Jurkat, Clone E6-1 (cell line): Measurements from ENCODE around the gene KLRF1. TPM values are rescaled to one million over a fixed set of nuclear protein-coding genes. Genes with fewer than 3 reads are reported as not detected.

ENCODE experiments used
- DNase-seq: peaks from one replicate; pipeline ENCODE4 v3.0.0-alpha.2; 2011; ENCODE audit warnings: low read depth, low spot score
- H3K4me3 ChIP-seq: 2 replicates; pipeline ENCODE4 v1.5.1; 2011; ENCODE audit warnings: mild to moderate bottlenecking, low read length, control low read depth, moderate library complexity
- polyA plus RNA-seq: library from polyadenylated mRNA; unstranded; fragments of >200 nt; gene quantifications from one replicate; pipeline ENCODE4 v1.2.1, GENCODE V29; 2012; ENCODE audit warnings: missing spikeins; ENCODE audit not compliant: insufficient read length, insufficient read depth

The KLRF1 gene, protein sequence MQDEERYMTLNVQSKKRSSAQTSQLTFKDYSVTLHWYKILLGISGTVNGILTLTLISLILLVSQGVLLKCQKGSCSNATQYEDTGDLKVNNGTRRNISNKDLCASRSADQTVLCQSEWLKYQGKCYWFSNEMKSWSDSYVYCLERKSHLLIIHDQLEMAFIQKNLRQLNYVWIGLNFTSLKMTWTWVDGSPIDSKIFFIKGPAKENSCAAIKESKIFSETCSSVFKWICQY
- polyA plus RNA-seq: not detected

DNA sequence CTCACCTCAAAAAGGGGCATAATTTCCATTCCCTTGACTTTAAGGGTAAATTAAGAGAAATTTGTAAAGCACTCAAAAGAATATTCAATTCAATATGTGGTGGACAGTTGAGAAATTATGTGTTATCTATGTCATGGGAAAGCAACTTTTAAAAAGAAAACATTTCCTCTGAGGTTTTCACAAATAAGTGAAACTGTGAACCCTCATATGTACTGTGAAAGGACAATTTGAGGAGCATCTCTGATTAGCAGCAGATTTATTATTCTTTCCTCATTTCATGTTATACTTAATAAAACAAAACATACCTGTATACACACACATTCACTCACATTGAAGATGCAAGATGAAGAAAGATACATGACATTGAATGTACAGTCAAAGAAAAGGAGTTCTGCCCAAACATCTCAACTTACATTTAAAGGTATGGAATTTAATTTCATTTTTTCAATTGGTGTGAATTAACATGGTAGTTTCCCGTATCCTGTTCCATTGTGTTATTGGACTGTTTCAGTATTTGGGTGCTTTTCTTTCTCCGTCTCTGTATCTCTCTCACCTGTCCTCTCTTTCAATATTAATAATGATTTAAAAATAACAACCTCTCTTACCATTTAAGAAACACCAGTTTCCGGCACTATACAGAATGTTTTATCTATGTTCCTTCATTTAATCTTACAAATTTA, at the start of gene KLRF1:
Gene KLRF1 (plus strand): TSS at position 273 of the 680 bp plus-strand sequence. CDS start 64 bp downstream, at position 337.
- DNase-seq: no peak
- H3K4me3 ChIP-seq: no peak within 1 kb of the TSS

DNA sequence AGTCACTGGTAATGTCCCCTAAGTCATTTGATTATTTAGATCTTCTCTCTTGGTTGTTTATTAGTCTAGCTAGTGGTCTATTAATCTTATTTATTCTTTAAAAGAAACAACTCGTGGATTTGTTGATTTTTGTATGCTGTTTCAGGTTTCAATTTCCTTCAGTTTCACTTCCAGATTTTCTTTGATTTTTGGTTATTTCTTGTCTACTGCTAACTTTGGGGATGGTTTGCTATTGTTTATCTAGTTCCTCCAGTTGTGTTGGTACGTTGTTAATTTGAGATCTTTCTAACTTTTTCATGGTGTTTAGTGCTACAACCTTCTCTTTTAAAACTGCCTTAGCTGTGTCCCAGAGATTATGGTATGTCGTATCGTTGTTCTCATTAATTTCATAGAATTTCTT, 48.1 kb upstream of the KLRF1 start:
- DNase-seq: no peak
- no peak overlapping the region for H3K4me3 ChIP-seq

- no peak for DNase-seq
- no peak overlapping the region for H3K4me3 ChIP-seq
These were observed 45.9 kb upstream of the KLRF1 start for GRCh38 chr12:9781360-9781759.

DNA sequence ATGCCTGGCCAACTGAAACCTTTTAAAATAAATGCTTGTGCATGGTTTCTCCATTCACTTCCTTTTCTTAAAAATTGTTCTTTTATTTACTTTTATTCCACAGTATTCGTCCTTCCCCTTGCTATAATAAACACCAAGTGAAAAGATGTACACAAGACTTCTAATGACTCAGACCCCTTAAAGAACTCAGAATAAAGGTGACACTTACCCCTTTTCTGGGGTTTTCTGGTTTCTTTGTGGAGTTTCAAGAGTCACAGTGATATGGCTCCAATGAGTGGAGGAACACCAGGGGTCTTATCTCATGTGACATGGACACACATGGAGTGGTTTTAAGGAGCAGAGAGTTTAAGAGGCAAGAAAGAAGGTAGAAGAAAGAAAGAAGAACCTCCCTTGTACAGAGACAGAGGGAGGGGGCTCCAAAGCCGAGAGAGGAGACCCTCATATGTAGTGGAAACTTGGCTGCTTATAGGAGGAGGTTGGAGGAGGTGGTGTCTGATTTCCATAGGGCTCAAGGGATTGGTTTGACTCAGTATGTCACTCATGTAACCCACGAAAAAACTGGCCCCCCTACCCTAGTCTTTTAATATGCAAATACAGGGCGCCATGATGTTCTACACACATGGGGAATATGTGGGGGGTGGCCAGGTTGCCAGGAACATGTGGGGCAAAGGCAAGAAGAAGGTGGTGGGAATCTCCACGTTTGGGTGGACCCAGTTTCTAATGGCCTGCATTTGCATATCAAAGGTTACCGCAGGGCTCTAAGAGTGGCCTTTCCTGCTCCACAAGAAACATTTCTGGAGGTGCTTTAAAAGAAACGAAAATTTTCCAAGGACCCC, 44.5 kb upstream of the KLRF1 start:
- H3K4me3 ChIP-seq: no peak overlapping the region
- no peak for DNase-seq

GRCh38 chr12:9784326-9784725, 43.0 kb upstream of the KLRF1 start:
- no peak overlapping the region for H3K4me3 ChIP-seq
- no peak for DNase-seq

DNA sequence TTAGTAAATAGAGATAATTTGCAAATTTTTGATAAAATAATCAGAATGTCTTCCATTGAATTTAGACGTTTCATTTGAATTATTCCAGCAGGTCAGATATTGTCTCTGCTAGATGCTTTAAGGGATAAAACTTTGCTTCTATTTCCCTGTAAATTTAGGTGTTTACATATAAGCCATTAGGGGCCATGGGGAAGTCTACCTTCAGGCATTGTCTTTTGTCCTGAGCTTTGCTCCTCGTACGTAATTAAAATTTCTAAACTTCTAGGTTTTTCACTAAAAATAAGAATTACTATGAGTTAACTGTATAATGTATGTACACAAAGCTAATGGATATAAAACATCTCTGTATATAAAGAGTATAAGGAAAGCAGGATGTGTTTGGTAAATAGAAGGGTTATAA, 42.5 kb upstream of the KLRF1 start:
- no peak overlapping the region for H3K4me3 ChIP-seq

DNA sequence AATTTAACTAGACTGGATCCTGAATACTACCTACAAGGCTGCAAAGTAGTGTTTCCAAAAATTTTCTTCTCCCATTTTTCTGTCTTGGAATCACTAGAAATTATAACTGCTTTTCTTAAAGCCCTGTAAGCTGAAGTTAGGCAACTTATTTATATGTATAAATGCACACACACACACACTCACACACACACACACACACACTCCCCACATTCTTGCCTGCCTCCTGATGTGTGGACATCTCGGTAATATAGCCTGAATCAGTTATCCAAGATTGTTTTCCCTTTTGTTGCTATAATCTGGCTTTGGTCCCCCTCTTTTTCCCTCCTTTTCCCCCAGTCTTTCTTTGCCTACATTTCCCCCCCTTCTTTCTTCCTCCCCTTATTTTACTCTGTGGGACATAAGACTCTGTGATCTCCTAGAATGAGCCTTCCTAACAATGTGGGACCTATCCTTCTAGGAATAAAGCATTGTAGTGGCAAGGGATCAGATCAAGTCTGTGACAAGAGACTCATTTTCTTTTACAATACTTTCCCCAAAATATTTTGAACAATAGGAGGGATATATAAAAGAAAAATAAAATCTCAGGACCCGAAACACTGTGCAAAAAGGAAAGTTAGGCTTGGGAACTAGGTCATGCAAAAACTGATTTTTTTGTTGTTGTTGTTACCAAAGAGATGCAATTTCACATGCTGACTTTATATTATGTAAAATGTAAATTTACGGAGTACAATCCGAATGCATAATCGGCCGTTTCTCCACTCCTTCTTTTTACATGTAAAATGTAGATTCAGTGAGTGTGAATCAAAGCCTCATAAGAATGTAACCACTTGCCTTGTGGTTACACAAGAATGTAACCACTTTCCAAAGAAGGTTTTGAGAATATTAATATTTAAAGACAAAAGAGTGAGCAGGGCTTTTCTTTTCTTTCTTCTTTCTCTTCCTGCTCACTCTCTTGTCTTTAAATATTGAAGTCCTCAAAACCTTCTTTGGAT, 40.3 kb upstream of the KLRF1 start:
- DNase-seq: no peak
- H3K4me3 ChIP-seq: no peak overlapping the region

More for the DNA sequence above, 42.5 kb upstream of the KLRF1 start:
- DNase-seq: no peak

DNA sequence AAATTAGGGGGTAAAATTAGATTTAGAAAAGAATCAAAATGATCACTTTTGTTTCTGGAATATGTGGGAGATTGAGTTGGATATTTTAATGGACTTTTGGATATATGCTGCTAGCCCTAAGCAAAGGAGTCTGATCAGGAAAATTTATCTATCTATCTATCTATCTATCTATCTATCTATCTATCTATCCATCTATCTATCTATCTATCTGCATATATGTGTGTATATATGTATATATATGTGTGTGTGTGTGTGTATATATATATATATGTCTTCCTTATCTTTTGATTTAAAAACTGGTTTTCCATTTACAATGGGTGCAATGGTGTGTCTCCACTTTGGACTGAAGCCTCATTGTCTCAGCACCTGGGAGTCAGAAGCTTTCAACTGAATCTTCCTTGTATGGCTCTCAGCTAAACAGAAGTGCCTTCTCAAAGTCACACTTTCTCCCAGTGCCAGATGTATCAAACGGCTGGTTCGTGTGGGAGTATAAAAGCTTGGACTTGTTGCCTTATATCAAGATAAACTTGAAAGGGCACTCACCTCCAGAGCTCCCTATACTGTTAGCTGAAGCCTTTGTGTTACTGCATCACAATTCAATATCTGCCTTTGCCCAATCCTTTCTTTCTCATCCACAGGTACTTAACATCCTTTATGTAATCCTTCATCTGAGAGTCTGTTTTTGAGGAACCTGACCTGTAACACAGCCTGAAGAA, 34.9 kb upstream of the KLRF1 start:
- no peak for DNase-seq
- no peak overlapping the region for H3K4me3 ChIP-seq

GRCh38 chr12:9792961-9793617, 34.2 kb upstream of the KLRF1 start:
- no peak overlapping the region for H3K4me3 ChIP-seq
- no peak for DNase-seq

- no peak for DNase-seq
- no peak overlapping the region for H3K4me3 ChIP-seq
These were observed 33.4 kb upstream of the KLRF1 start for GRCh38 chr12:9793779-9794395.

- DNase-seq: no peak
- H3K4me3 ChIP-seq: no peak overlapping the region
These were observed 32.7 kb upstream of the KLRF1 start for GRCh38 chr12:9794484-9795093.

DNA sequence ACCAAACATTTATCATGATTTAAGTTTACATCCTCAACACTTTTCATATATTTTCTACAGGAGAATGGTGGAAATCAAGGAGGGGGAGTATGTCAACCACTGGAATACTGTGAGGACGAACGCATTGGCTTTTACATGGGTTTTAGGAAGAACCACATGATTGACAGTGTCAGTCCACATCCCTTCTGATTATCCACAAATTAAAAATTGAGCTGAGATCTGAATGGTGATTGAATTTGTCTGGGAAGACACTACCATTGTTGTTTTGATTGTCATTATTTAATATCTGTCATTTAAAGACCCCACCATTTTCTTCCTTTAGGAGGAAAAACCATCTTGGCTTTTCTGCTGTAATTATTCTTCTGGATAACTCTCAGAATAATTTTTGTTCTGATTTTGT, 31.3 kb upstream of the KLRF1 start:
- H3K4me3 ChIP-seq: no peak overlapping the region
- DNase-seq: no peak

GRCh38 chr12:9796346-9796745, 30.9 kb upstream of the KLRF1 start:
- H3K4me3 ChIP-seq: no peak overlapping the region
- DNase-seq: no peak

DNA sequence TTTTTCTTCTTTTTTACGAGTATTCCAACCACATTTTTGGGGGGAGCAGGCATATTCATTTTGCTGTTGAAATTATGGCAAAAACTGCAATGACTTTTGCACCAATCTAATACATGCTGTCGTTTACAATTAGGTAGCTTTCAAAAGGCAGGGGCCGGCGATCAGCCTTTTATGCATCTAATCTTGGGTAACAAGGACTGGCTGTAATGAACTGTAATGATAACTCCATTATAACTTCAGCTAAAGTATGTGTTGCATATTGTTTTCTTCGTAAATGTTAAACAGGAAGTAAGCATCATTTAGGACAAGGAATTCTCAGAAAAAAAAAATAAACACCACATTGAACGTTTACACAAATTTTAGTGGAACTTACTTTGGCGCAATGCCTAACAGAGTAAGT, 30.3 kb upstream of the KLRF1 start:
- no peak for DNase-seq
- H3K4me3 ChIP-seq: no peak overlapping the region

- peak; percentile 91 for DNase-seq
- no peak overlapping the region for H3K4me3 ChIP-seq
These were observed 29.3 kb upstream of the KLRF1 start for GRCh38 chr12:9797722-9798619.

DNA sequence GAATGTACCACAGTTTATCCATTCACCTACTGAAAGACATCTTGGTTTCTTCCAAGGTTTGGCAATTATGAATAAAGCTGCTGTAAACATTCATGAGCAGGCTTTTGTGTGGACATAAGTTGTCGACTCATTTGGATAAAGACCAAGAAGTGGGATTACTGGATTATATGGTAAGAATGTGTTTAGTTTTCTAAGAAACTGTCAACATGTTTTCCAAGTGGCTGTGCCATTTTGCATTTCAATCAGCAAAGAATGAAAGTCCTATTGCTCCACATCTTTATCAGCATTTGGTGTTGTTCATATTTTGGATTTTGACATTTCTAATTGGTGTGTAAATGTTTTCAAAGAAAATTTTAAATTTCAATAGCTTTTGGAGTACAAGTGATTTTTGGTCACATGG, 27.3 kb upstream of the KLRF1 start:
- no peak for DNase-seq
- no peak overlapping the region for H3K4me3 ChIP-seq
